Activated B cell treated with CpG ODN at 0.5 μM for 24 hours (primary cell): ENCODE data around the gene TUBA8. TPM values are rescaled to one million over a fixed set of nuclear protein-coding genes. Genes with fewer than 3 reads are reported as not detected.

ENCODE experiments used
- ATAC-seq: fragments of 200-7000 bp; cut with Tn5 transposase; one replicate; pipeline ENCODE4 v1.10.0; 2021; ENCODE audit warnings: low read depth, mild to moderate bottlenecking, moderate library complexity
- CTCF ChIA-PET: fragments of 350-600 bp; sonication (Branson Sonifier 250); formaldehyde crosslinking; loops from one replicate; lab custom pipeline; 2021; ENCODE audit warnings: antibody characterized with exemption; lab: Charles Lee
- POLR2A ChIA-PET: fragments of 350-600 bp; sonication (Branson Sonifier 250); formaldehyde crosslinking; loops from one replicate; lab custom pipeline; 2021; ENCODE audit warnings: antibody characterized with exemption; lab: Charles Lee
- DNase-seq: peaks from one replicate; pipeline ENCODE4 v3.0.0; 2022
- H3K27ac Mint-ChIP-seq: one replicate; pipeline ENCODE4 v1.8.0; 2020; ENCODE audit warnings: mixed read lengths
- H3K27me3 Mint-ChIP-seq: one replicate; pipeline ENCODE4 v1.8.0; 2021; ENCODE audit warnings: mixed read lengths
- H3K36me3 Mint-ChIP-seq: one replicate; pipeline ENCODE4 v1.8.0; 2021; ENCODE audit warnings: low read depth, mixed read lengths
- H3K4me1 Mint-ChIP-seq: one replicate; pipeline ENCODE4 v1.8.0; 2021; ENCODE audit warnings: mixed read lengths
- H3K4me3 Mint-ChIP-seq: one replicate; pipeline ENCODE4 v1.8.0; 2020; ENCODE audit warnings: mild to moderate bottlenecking, mixed read lengths
- H3K9me3 Mint-ChIP-seq: one replicate; pipeline ENCODE4 v1.8.0; 2020; ENCODE audit warnings: mixed read lengths
- CTCF ChIP-seq: fragments of 200-600 bp; IDR thresholded peaks from one replicate; pipeline ENCODE4 v1.8.0; 2022; ENCODE audit warnings: antibody characterized with exemption, mild to moderate bottlenecking
- intact Hi-C: fragments of 100-400 bp; cut with micrococcal nuclease; formaldehyde crosslinking; loops from one replicate; pipeline ENCODE4 v1.15.1; 2024
- total RNA-seq: library from RNA; stranded (reverse); gene quantifications from 2 replicates; pipeline ENCODE4 v1.2.3, GENCODE V29; 2022

The TUBA8 gene
- total RNA-seq, 1 donor from 2014 or later, result 2.4 TPM

GRCh38 chr22:18087350-18087855, 23.2 kb upstream of the TUBA8 start:
- POLR2A ChIA-PET, result no interaction called here
- CTCF ChIA-PET, result no interaction called here

GRCh38 chr22:18088825-18089568, 21.6 kb upstream of the TUBA8 start:
- no peaks in the 10 kb centered on the region for H3K27me3 Mint-ChIP-seq
- H3K9me3 Mint-ChIP-seq, result no peaks in the 10 kb centered on the region
- peaks cover 74% of the 10 kb centered on the region for H3K36me3 Mint-ChIP-seq
- intact Hi-C loops, result no loop called here
- no peak overlapping the region for H3K27ac Mint-ChIP-seq
- ATAC-seq (no peak), DNase-seq (no peak)
- peaks cover 8% of the 10 kb centered on the region for H3K4me1 Mint-ChIP-seq
- no peak for TF ChIP-seq CTCF
- CTCF ChIA-PET, result interaction anchor here (1.2 kb wide), 1 partner anchor 13 kb away, joined by 4 read pairs; no protein-coding TSS in a partner anchor
- POLR2A ChIA-PET, result no interaction called here
- no peak overlapping the region for H3K4me3 Mint-ChIP-seq

More at GRCh38 chr22:18087350-18087855, 23.2 kb upstream of the TUBA8 start:
- H3K36me3 Mint-ChIP-seq, result peaks cover 84% of the 10 kb centered on the region
- ATAC-seq (no peak), DNase-seq (no peak)
- H3K4me1 Mint-ChIP-seq, result peaks cover 9% of the 10 kb centered on the region
- H3K4me3 Mint-ChIP-seq, result no peak overlapping the region
- intact Hi-C loops, result no loop called here
- H3K9me3 Mint-ChIP-seq, result no peaks in the 10 kb centered on the region
- no peak overlapping the region for H3K27ac Mint-ChIP-seq
- H3K27me3 Mint-ChIP-seq, result no peaks in the 10 kb centered on the region
- no peak for TF ChIP-seq CTCF

- POLR2A ChIA-PET, result no interaction called here
- Mint-ChIP-seq H3K4me3 (no peak overlapping the region), H3K27me3 (no peaks in the 10 kb centered on the region), H3K27ac (no peak overlapping the region), H3K4me1 (peaks cover 8% of the 10 kb centered on the region), H3K9me3 (no peaks in the 10 kb centered on the region), H3K36me3 (peaks cover 72% of the 10 kb centered on the region)
- CTCF ChIA-PET, result no interaction called here
- intact Hi-C loops, result no loop called here
- ATAC-seq (no peak), DNase-seq (no peak)
- no peak for TF ChIP-seq CTCF
Measured at GRCh38 chr22:18090286-18090685, 20.3 kb upstream of the TUBA8 start.

GRCh38 chr22:18091478-18091877, 19.1 kb upstream of the TUBA8 start:
- Mint-ChIP-seq H3K27ac (no peak overlapping the region), H3K4me3 (no peak overlapping the region), H3K36me3 (peaks cover 68% of the 10 kb centered on the region), H3K4me1 (peaks cover 17% of the 10 kb centered on the region), H3K9me3 (no peaks in the 10 kb centered on the region), H3K27me3 (no peaks in the 10 kb centered on the region)
- no peak for ATAC-seq
- CTCF ChIA-PET, result no interaction called here
- no peak for TF ChIP-seq CTCF
- intact Hi-C loops, result no loop called here
- DNase-seq, result no peak
- POLR2A ChIA-PET, result interaction anchor here (1.1 kb wide), 1 partner anchor 19 kb away, joined by 6 read pairs; the partner anchor contains the start of gene TUBA8

GRCh38 chr22:18091916-18092526, 18.6 kb upstream of the TUBA8 start:
- no peak for DNase-seq
- no peaks in the 10 kb centered on the region for H3K9me3 Mint-ChIP-seq
- CTCF ChIA-PET, result no interaction called here
- no peak for ATAC-seq
- no peak for TF ChIP-seq CTCF
- intact Hi-C loops, result no loop called here
- H3K4me1 Mint-ChIP-seq, result peaks cover 20% of the 10 kb centered on the region
- POLR2A ChIA-PET, result interaction anchor here (0.7 to 1.1 kb wide), 2 partner anchors 18 to 129 kb away, joined by 5 to 6 read pairs; partner anchors contain the start of gene TUBA8
- H3K27me3 Mint-ChIP-seq, result no peaks in the 10 kb centered on the region
- H3K36me3 Mint-ChIP-seq, result peaks cover 69% of the 10 kb centered on the region
- H3K4me3 Mint-ChIP-seq, result peak overlapping the region; percentile 24
- H3K27ac Mint-ChIP-seq, result no peak overlapping the region
